ENCODE results near the gene FIG4. TPM values are rescaled to one million over a fixed set of nuclear protein-coding genes. Genes with fewer than 3 reads are reported as not detected.
"Not testable (repeated sequence)": the region's sequence is repeated elsewhere in the genome, so short reads cannot be mapped to it uniquely, and the experiment has no call there.

FIG4 gene
- total RNA-seq, 1 donor from 2014 or later: 15.2 TPM

DNA sequence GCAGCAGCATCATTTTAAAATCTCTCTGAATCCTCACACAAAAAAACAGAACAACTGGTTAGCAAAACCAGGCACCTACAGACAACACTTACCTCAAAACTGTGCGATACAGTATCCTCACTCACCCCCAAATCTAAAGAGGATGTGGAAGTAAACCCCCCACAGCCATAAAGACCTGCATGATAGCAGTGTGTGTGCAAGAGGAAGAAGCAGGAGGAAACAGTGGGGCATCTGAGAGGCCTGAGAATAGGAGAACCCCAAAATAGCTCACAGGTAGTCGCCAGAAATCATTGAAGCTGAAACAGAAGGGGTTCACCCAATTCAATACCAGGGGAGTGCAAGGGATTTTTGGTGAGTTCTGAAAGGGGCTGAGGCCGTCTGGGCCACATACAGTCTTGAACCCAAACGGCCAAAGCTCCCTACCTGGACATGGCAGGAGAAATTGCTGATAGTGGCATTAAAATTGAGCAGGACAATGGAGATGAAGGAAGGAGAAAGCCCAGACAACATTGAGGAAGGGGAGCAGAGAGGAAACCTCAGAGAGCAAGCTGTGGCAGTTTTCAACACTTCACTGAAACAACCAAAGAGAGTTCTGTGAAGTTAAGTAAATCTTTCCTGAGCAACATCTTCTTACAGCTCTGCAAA, 129.7 kb downstream of the FIG4 start:
- Histone ChIP-seq H3K27me3 (no peaks in the 10 kb centered on the region), H3K27ac (no peak overlapping the region), H3K9me3 (no peaks in the 10 kb centered on the region), H3K4me1 (no peaks in the 10 kb centered on the region), H3K36me3 (peaks cover 0 to 6% of the 10 kb centered on the region in 2 donors), H3K4me3 (no peak overlapping the region)
- no peak for TF ChIP-seq POLR2A (IDR thresholded peaks at IDR 0.05)
- TF ChIP-seq, protein P1, sequence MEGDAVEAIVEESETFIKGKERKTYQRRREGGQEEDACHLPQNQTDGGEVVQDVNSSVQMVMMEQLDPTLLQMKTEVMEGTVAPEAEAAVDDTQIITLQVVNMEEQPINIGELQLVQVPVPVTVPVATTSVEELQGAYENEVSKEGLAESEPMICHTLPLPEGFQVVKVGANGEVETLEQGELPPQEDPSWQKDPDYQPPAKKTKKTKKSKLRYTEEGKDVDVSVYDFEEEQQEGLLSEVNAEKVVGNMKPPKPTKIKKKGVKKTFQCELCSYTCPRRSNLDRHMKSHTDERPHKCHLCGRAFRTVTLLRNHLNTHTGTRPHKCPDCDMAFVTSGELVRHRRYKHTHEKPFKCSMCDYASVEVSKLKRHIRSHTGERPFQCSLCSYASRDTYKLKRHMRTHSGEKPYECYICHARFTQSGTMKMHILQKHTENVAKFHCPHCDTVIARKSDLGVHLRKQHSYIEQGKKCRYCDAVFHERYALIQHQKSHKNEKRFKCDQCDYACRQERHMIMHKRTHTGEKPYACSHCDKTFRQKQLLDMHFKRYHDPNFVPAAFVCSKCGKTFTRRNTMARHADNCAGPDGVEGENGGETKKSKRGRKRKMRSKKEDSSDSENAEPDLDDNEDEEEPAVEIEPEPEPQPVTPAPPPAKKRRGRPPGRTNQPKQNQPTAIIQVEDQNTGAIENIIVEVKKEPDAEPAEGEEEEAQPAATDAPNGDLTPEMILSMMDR (IDR thresholded peaks at IDR 0.05): no peak
- DNase-seq (ENCODE audit: extremely low spot score in 2 of 2): no peak
- intact Hi-C loops (cut with DNase I): no loop called here

DNA sequence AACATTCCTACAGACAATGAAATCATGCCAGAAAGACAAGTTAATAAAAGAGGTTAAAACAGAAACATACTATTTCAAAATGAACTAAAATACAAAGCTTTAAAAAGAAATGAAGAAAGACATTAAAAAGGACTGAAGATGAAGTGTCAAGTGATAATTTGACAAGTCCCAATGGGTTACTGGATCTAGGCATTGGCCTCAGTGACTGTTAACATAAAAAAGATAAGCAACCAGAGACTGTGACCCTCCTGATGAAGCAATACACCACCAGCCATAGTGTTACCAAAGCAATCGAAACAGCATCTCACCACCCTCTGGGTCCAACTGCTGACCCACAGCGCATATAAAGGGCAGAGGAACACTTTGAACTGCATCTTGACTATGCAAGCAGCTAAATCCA, 130.3 kb downstream of the FIG4 start:
- Histone ChIP-seq H3K4me3 (no peak overlapping the region), H3K36me3 (peaks cover 0 to 6% of the 10 kb centered on the region in 2 donors), H3K27ac (no peak overlapping the region), H3K27me3 (no peaks in the 10 kb centered on the region), H3K4me1 (no peaks in the 10 kb centered on the region), H3K9me3 (no peaks in the 10 kb centered on the region)
- no peak for DNase-seq (ENCODE audit: extremely low spot score in 2 of 2)
- intact Hi-C loops (cut with DNase I): no loop called here
- TF ChIP-seq POLR2AphosphoS5 (IDR thresholded peaks at IDR 0.05; ENCODE audit: insufficient read depth in 1 of 2, low read depth in 1 of 2): no peak
- TF ChIP-seq, protein P1 (IDR thresholded peaks at IDR 0.05): no peak
- TF ChIP-seq POLR2A (IDR thresholded peaks at IDR 0.05): no peak

DNA sequence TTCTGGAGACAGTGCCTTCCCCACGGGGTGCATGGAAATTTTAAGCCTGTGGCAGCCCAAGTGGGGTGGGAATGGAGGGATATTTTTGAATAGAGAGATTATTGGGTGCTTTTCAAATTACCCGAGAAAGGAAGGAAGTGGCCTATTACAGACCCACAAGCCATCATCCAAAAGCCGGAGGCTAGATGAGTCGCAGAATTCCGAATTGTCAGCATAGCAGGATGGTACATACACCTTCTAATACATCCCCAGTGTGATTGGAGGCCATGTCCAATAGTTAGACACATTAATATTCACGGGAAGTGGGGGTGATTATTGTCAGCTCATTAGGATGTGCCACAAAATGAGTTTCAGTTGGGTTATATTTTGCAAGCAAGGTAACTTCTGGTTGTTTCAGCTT, 133.0 kb downstream of the FIG4 start:
- H3K9me3 ChIP-seq: no peaks in the 10 kb centered on the region
- TF ChIP-seq, protein P1 (IDR thresholded peaks at IDR 0.05): no peak
- TF ChIP-seq POLR2AphosphoS5 (IDR thresholded peaks at IDR 0.05; ENCODE audit: insufficient read depth in 1 of 2, low read depth in 1 of 2): no peak
- TF ChIP-seq POLR2A (IDR thresholded peaks at IDR 0.05): no peak
- peaks cover 0 to 6% of the 10 kb centered on the region in 2 donors for H3K36me3 ChIP-seq
- intact Hi-C loops (cut with DNase I): no loop called here
- no peak overlapping the region for H3K27ac ChIP-seq
- no peak for DNase-seq (ENCODE audit: extremely low spot score in 2 of 2)
- H3K27me3 ChIP-seq: no peaks in the 10 kb centered on the region
- H3K4me1 ChIP-seq: no peaks in the 10 kb centered on the region
- H3K4me3 ChIP-seq: no peak overlapping the region

DNA sequence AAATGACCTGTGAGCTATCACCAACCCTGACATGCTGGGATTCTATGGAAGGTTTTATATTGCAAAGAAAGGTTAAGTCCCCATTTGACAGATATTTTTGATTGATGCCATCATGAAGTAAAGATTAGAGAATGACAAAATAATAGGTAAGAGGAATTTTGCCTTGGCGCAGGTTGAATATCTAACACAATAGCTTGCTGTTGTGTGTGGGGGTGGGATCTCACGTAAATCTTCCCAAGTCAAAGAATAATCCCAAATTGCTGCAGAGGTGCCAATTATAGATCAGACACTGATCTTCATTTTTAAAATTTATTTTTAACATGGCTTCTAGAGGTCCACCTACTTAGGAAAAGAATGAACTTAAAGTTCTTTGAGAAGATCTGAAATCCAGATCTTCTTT, 135.5 kb downstream of the FIG4 start:
- DNase-seq (ENCODE audit: extremely low spot score in 2 of 2): no peak
- no peaks in the 10 kb centered on the region for H3K27me3 ChIP-seq
- H3K9me3 ChIP-seq: no peaks in the 10 kb centered on the region
- TF ChIP-seq POLR2A (IDR thresholded peaks at IDR 0.05) (no peak), POLR2AphosphoS5 (IDR thresholded peaks at IDR 0.05; ENCODE audit: insufficient read depth in 1 of 2, low read depth in 1 of 2) (no peak)
- TF ChIP-seq, protein P1 (IDR thresholded peaks at IDR 0.05): no peak
- no peak overlapping the region for H3K4me3 ChIP-seq
- H3K27ac ChIP-seq: no peak overlapping the region
- H3K36me3 ChIP-seq: peaks cover 0 to 6% of the 10 kb centered on the region in 2 donors
- no peaks in the 10 kb centered on the region for H3K4me1 ChIP-seq
- intact Hi-C loops (cut with DNase I): no loop called here

DNA sequence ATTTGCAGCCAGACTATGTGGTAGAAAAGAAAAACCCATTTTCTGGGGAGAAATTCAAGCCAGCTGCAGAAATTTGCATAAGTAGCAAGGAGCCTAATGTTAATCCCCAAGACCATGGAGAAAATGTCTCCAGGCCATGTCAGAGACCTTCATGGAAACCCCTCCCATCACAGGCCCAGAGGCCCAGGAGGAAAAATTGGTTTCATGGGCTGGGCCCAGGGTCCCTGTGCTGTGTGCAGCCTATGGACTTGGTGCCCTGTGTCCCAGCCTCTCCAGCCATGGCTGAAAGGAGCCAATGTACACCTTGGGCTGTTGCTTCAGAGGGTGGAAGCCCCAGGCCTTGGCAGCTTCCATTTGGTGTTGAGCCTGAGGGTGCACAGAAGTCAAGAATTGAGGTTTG, 140.3 kb downstream of the FIG4 start:
- H3K27ac ChIP-seq; H3K36me3 ChIP-seq; H3K4me3 ChIP-seq; H3K27me3 ChIP-seq; H3K9me3 ChIP-seq; intact Hi-C loops (cut with DNase I); DNase-seq (ENCODE audit: extremely low spot score in 2 of 2): not testable (repeated sequence)
- peaks cover 16% of the 10 kb centered on the region for H3K4me1 ChIP-seq

Data from vagina (tissue), 2 donors.